Pulmonary artery endothelial cell (primary cell): Measurements from ENCODE around the gene IGFBP7. TPM values are rescaled to one million over a fixed set of nuclear protein-coding genes. Genes with fewer than 3 reads are reported as not detected.

ENCODE experiments used
- DNase-seq: peaks from one replicate; pipeline ENCODE4 v3.0.0-alpha.2; 2011; ENCODE audit warnings: low read depth, low spot score
- total RNA-seq: library from RNA; depleted of rRNA; stranded (reverse); fragments of >200 nt; gene quantifications from 2 replicates; pipeline ENCODE4 v1.2.3, GENCODE V29; 2014

IGFBP7 gene
- total RNA-seq, 1 donor from 2014 or later, result 445 TPM

GRCh38 chr4:57044279-57044678 is 65.9 kb downstream of the IGFBP7 start:
- no peak for DNase-seq

GRCh38 chr4:57043347-57044251 is 66.6 kb downstream of the IGFBP7 start:
- DNase-seq, result no peak

- DNase-seq, result no peak
These were observed 67.4 kb downstream of the IGFBP7 start for GRCh38 chr4:57042711-57043169.

GRCh38 chr4:57041020-57041419 is 69.2 kb downstream of the IGFBP7 start:
- no peak for DNase-seq

GRCh38 chr4:57040510-57040909 is 69.7 kb downstream of the IGFBP7 start:
- no peak for DNase-seq

GRCh38 chr4:57039345-57039744 is 70.8 kb downstream of the IGFBP7 start:
- DNase-seq, result no peak

GRCh38 chr4:57037982-57038604 is 72.1 kb downstream of the IGFBP7 start:
- DNase-seq, result no peak

- DNase-seq, result no peak
These were observed 75.7 kb downstream of the IGFBP7 start for GRCh38 chr4:57034520-57034919.

- DNase-seq, result no peak
These were observed 87.1 kb downstream of the IGFBP7 start for GRCh38 chr4:57023104-57023503.

GRCh38 chr4:57020467-57021101 is 89.6 kb downstream of the IGFBP7 start:
- DNase-seq, result peak; percentile 82

GRCh38 chr4:57018980-57019379 is 91.2 kb downstream of the IGFBP7 start:
- DNase-seq, result no peak

- no peak for DNase-seq
These were observed 96.6 kb downstream of the IGFBP7 start for GRCh38 chr4:57013543-57014120.

- DNase-seq, result no peak
These were observed 110.4 kb downstream of the IGFBP7 start for GRCh38 chr4:56999751-57000150.

GRCh38 chr4:56995525-56995924 is 114.7 kb downstream of the IGFBP7 start:
- DNase-seq, result peak; percentile 93

GRCh38 chr4:56990109-56990905 is 119.9 kb downstream of the IGFBP7 start:
- DNase-seq, result no peak

GRCh38 chr4:56986952-56987351 is 123.2 kb downstream of the IGFBP7 start:
- no peak for DNase-seq

- DNase-seq, result no peak
These were observed 124.0 kb downstream of the IGFBP7 start for GRCh38 chr4:56986192-56986591.

- DNase-seq, result peak; percentile 80
These were observed 128.4 kb downstream of the IGFBP7 start for GRCh38 chr4:56981795-56982201.
